ENCODE measurements around the gene RPS3.
A peak's percentile ranks its signal among the peaks of the same experiment; 100 is the strongest.

RPS3 gene

GRCh38 chr11:75435571-75435925, 36.2 kb downstream of the RPS3 start:
- no peak for DNase-seq (ENCODE audit: low spot score)

- DNase-seq (ENCODE audit: low spot score): no peak
These were observed 37.5 kb downstream of the RPS3 start for GRCh38 chr11:75436806-75437205.

GRCh38 chr11:75437966-75438659, 38.8 kb downstream of the RPS3 start:
- no peak for DNase-seq (ENCODE audit: low spot score)

DNA sequence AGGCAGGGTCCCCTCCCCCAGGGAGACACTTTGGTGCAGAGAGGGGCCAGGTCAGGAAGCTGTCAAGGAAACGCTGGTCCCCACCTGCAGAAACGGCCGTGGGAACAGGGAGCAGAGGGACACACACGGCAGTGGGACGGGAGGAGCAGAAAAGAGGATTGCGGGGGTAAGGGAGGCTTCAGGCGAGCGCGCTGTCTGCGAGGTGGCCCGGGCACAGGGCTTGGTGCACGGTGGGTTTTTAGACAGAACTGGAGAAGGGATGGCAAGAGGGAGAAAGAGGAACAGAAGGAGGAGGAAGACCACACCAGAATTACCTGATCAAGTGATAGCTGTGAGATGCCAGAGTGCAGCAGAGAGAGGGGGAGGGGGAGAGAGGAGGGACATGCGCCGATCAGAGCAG, 39.7 kb downstream of the RPS3 start:
- DNase-seq (ENCODE audit: low spot score): no peak

DNA sequence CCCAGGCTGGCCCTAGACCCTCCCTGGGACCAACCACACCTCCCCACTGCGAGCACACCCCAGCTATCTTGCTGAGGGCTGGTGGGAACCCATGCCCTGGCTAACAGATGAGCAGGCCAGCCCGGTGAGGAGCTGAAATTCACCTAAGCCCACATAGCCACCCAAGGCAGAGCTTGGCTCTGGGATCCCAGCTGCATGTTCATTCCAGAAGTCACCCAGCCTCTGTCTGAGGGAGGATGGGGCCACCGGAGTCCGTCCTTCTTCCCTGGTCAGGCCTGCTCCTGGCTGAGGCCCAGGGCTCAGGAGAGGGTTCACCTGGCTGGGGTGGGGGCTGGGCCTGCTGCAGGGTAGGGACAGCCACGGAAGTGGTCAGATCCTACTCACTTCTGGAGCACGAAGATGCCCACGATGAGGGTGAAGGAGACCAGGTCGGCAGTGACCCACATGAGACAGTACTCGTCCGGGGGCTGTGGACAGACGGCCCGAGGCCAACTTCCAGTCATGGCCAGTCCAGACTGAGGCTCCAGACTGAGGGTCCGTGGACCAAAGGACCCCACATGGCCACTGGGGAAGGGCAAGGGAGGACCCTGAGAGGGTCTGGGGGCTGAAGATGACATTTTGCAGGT, 40.3 kb downstream of the RPS3 start:
- no peak for DNase-seq (ENCODE audit: low spot score)

GRCh38 chr11:75440960-75441803, 41.9 kb downstream of the RPS3 start:
- no peak for DNase-seq (ENCODE audit: low spot score)

- DNase-seq (ENCODE audit: low spot score): no peak
These were observed 42.5 kb downstream of the RPS3 start for GRCh38 chr11:75441804-75442132.

- DNase-seq (ENCODE audit: low spot score): no peak
These were observed 43.0 kb downstream of the RPS3 start for GRCh38 chr11:75442161-75442885.

- DNase-seq (ENCODE audit: low spot score): no peak
These were observed 43.7 kb downstream of the RPS3 start for GRCh38 chr11:75443043-75443442.

- peak; percentile 47 for DNase-seq (ENCODE audit: low spot score)
These were observed 46.1 kb downstream of the RPS3 start for GRCh38 chr11:75445315-75445953.

- no peak for DNase-seq (ENCODE audit: low spot score)
These were observed 48.1 kb downstream of the RPS3 start for GRCh38 chr11:75447415-75447814.

DNA sequence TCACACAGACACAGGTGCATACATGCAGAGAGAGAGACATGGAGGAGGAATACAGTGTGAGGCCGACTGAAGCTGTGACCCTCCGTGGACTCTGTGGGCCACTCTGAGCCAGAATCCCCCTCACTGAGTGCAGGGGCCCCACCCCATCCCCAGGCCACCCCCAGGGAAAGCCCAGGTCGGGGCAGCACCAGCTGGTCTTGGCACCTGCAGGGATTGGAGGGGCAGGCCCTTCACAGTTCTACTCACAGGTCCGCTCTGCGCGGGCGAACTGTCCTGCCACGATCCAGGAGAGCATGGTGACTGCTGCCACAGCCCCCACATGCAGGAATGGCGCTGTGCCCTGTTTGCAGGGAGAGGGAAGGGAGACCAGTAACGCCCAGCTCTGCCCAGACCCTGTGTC, 50.0 kb downstream of the RPS3 start:
- DNase-seq (ENCODE audit: low spot score): no peak

DNA sequence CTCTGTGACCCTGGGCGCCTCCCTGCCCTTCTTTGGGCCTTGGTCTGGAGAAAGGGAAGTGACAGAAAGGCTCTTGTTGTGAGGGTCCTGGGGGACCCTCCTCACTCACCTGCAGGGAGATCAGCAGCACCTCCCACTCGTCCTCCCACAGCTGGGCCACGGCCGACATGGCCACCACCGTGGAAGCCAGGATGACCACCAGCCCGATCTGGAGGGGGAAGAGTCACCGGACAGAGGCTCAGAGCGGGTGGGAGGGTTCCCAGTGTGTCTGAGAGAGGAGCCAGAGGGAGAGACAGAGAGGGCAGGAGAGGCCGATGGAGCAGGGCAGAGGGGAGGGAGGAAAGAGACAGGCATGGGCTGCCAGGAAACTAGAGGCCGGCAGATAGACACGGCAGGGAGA, 50.5 kb downstream of the RPS3 start:
- DNase-seq (ENCODE audit: low spot score): no peak

DNA sequence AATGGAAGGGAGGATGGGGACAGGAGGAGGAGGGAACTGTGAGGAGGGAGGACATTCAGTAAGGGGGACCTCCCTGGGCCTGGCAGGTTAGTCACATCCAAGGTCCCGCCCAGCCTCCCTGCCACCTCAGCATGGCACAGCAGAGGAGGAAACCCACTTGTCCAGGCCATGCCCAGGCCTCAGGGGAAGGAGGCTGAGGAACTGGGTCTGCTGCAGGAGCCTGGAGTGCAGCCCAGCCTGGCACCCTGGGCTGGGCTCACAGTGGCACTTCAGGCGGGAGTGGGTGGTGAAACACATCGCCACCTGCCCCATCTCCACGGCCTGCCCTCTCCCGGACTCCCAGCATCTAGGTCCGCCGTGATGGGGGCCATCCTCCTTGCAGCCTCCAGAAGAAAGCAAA, 50.9 kb downstream of the RPS3 start:
- no peak for DNase-seq (ENCODE audit: low spot score)

DNA sequence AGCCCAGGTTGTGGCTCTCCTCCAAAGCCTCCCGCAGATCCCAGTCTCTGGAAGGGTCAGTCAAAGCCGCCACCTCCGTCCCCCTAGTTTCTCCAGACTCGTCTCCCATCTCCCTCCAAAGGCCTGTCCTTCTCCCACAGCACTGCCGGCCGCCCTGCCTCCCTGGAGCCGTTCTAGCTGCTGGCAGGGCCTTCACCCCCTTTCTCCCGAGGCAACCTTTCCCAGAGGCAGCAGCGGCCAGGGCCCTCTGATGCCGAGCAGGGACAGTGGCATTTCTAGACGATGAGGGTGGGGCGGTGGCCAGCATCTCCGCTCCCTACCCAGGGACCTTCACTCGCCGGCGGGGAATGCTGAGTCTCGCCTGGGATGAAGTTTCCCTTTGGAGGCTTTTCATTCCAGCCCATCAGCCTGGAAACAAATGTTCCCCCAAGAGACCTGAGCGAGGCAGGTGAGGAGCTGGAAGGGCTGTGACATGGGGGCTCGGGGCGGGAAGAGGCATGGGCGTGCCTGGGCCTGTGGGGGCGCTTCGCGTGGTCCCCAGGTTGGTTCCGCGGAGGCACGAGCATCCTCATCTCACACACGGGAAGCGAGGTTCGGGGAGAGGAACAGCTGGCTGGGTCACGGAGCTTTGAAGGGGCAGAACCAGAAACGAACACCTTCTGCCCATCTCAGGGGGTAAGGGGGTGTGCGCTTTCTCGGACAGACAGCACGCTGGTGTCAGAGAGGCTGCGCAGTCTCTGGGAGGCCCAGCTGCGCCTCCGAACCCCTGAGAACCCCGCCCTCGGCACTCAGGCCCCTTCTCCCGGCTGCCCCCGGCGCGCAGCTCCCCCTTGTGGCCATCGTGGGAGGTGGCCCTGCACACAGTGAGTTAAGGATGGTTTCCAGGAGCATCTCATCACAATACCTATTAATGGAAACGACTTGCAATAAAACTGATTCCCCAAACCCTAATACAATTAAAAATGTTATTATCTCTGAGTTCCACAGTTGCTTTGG, 51.8 kb downstream of the RPS3 start:
- no peak for DNase-seq (ENCODE audit: low spot score)

GRCh38 chr11:75453916-75454655, 54.8 kb downstream of the RPS3 start:
- DNase-seq (ENCODE audit: low spot score): no peak

- no peak for DNase-seq (ENCODE audit: low spot score)
These were observed 55.7 kb downstream of the RPS3 start for GRCh38 chr11:75454987-75455386.

Measured in SW480 (cell line).